PC-9 (cell line): ENCODE measurements around the gene DIP2C. TPM values are rescaled to one million over a fixed set of nuclear protein-coding genes. Genes with fewer than 3 reads are reported as not detected.
"Not testable (repeated sequence)": the region's sequence is repeated elsewhere in the genome, so short reads cannot be mapped to it uniquely, and the experiment has no call there.

Source experiments
- BruUV-seq: library from RNA; stranded (reverse); fragments of 400-500 nt; replicated peaks from 2 replicates; lab custom pipeline; 2021; lab: Mats Ljungman, UMichigan
- CTCF ChIA-PET: fragments of 300-600 bp; sonication (Branson Sonifier 250); formaldehyde crosslinking; loops from one replicate; lab custom pipeline; 2022; ENCODE audit warnings: antibody characterized with exemption; lab: Charles Lee
- POLR2A ChIA-PET: fragments of 300-600 bp; sonication (Branson Sonifier 250); formaldehyde crosslinking; loops from one replicate; lab custom pipeline; 2022; ENCODE audit warnings: antibody characterized with exemption; ENCODE audit not compliant: unreplicated experiment; lab: Charles Lee
- DNase-seq, 2 experiments: peaks; one replicate each; pipeline versions ENCODE4 v3.0.0 to v3.0.0-alpha.2; 2015 to 2022; ENCODE audit warnings: mixed read lengths in 1 of 2
- H2AFZ ChIP-seq: fragments of 200-600 bp; sonication (generic); 2 replicates; pipeline ENCODE4 v1.8.1; 2017; ENCODE audit warnings: antibody characterized with exemption
- H3F3A ChIP-seq: fragments of 200-600 bp; sonication (generic); 2 replicates; pipeline ENCODE4 v1.8.1; 2017; ENCODE audit warnings: antibody characterized with exemption, mild to moderate bottlenecking, low read depth; ENCODE audit not compliant: insufficient read depth
- H3K27ac ChIP-seq: fragments of 200-600 bp; sonication (generic); 2 replicates; pipeline ENCODE4 v1.6.1; 2016; ENCODE audit warnings: mixed run types
- H3K27me3 ChIP-seq: fragments of 200-600 bp; sonication (generic); 2 replicates; pipeline ENCODE4 v1.6.1; 2016; ENCODE audit warnings: low read depth, mixed run types; ENCODE audit not compliant: insufficient read depth
- H3K36me3 ChIP-seq: fragments of 200-600 bp; sonication (generic); 2 replicates; pipeline ENCODE4 v1.6.1; 2016; ENCODE audit warnings: low read depth, mixed run types
- H3K4me1 ChIP-seq: fragments of 200-600 bp; sonication (generic); replicated peaks from 2 replicates; pipeline ENCODE4 v1.6.1; 2016; ENCODE audit warnings: mixed run types; ENCODE audit not compliant: insufficient read depth
- H3K4me2 ChIP-seq: fragments of 200-600 bp; sonication (generic); 2 replicates; pipeline ENCODE4 v1.6.1; 2017; ENCODE audit warnings: mixed run types
- H3K4me3 ChIP-seq: fragments of 200-600 bp; sonication (generic); 2 replicates; pipeline ENCODE4 v1.6.1; 2016; ENCODE audit warnings: mixed run types
- H3K79me2 ChIP-seq: fragments of 200-600 bp; sonication (generic); 2 replicates; pipeline ENCODE4 v1.6.1; 2017; ENCODE audit warnings: low read depth, mixed run types
- H3K9me2 ChIP-seq: fragments of 200-600 bp; sonication (generic); 2 replicates; pipeline ENCODE4 v1.8.1; 2017; ENCODE audit warnings: mild to moderate bottlenecking; ENCODE audit not compliant: insufficient read depth
- H3K9me3 ChIP-seq: fragments of 200-600 bp; sonication (generic); 2 replicates; pipeline ENCODE4 v1.8.1; 2016; ENCODE audit warnings: low read depth; ENCODE audit not compliant: insufficient read depth
- H4K20me1 ChIP-seq: fragments of 200-600 bp; sonication (generic); 2 replicates; pipeline ENCODE4 v1.8.1; 2017; ENCODE audit not compliant: insufficient read depth
- EZH2 ChIP-seq: fragments of 200-600 bp; sonication (generic); IDR thresholded peaks from 2 replicates; pipeline ENCODE4 v1.8.0; 2017; ENCODE audit warnings: antibody characterized with exemption, low read depth
- intact Hi-C: fragments of 100-400 bp; cut with micrococcal nuclease; formaldehyde crosslinking; loops from one replicate; pipeline ENCODE4 v1.10.0; 2022; ENCODE audit not compliant: unreplicated experiment
- total RNA-seq: library from RNA; stranded (reverse); gene quantifications from 2 replicates; pipeline ENCODE4 v1.2.3, GENCODE V29; 2021
- TF ChIP-seq, protein P1 (sequence below): fragments of 200-600 bp; sonication (generic); conservative IDR thresholded peaks from 2 replicates; pipeline ENCODE4 v1.6.1; 2017; ENCODE audit warnings: mixed run types, antibody characterized with exemption, mild to moderate bottlenecking, moderate library complexity

The DIP2C gene
- total RNA-seq, 1 experiment from 2014 or later: 0.83 TPM

DNA sequence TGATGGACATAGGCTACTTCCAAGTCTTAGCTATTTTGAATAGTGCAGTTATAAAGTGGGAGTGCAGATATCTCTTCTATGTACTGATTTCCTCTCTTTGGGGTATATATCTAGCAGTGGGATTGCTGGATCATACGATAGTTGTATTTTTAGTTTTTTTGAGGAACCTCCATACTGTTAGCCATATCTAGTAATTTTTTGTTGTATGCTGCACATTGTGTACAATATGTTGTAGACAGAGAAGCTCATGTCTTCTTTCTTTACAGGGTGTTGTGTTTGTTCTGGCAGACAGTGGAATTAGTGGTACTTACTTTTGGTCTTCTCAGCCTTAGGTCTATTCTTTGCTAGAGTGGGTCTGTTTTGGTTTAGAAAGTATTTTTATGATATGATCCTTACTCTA lies 13.7 kb upstream of the DIP2C start:
- BruUV-seq: no TSS peak
- ChIA-PET CTCF (no interaction called here), POLR2A (no interaction called here)
- Histone ChIP-seq H3K4me1 (no peaks in the 10 kb centered on the region), H3K9me2 (no peaks in the 10 kb centered on the region), H3K36me3 (no peaks in the 10 kb centered on the region), H3K4me2 (no peak overlapping the region), H2AFZ (no peak overlapping the region), H3K27ac (no peak overlapping the region), H3F3A (no peaks in the 10 kb centered on the region), H3K9me3 (no peaks in the 10 kb centered on the region), H4K20me1 (no peaks in the 10 kb centered on the region), H3K27me3 (peaks cover 30% of the 10 kb centered on the region), H3K4me3 (no peak overlapping the region), H3K79me2 (no peaks in the 10 kb centered on the region)
- no peak for DNase-seq
- intact Hi-C loops: no loop called here
- TF ChIP-seq, protein P1, sequence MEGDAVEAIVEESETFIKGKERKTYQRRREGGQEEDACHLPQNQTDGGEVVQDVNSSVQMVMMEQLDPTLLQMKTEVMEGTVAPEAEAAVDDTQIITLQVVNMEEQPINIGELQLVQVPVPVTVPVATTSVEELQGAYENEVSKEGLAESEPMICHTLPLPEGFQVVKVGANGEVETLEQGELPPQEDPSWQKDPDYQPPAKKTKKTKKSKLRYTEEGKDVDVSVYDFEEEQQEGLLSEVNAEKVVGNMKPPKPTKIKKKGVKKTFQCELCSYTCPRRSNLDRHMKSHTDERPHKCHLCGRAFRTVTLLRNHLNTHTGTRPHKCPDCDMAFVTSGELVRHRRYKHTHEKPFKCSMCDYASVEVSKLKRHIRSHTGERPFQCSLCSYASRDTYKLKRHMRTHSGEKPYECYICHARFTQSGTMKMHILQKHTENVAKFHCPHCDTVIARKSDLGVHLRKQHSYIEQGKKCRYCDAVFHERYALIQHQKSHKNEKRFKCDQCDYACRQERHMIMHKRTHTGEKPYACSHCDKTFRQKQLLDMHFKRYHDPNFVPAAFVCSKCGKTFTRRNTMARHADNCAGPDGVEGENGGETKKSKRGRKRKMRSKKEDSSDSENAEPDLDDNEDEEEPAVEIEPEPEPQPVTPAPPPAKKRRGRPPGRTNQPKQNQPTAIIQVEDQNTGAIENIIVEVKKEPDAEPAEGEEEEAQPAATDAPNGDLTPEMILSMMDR: no peak
- no peak for TF ChIP-seq EZH2

GRCh38 chr10:700183-700582 lies 10.7 kb upstream of the DIP2C start:
- H2AFZ ChIP-seq, CTCF ChIA-PET, H3K4me3 ChIP-seq, H3K4me1 ChIP-seq, H3K27ac ChIP-seq, H3K9me2 ChIP-seq, BruUV-seq, H3K4me2 ChIP-seq, POLR2A ChIA-PET, H3F3A ChIP-seq, H3K79me2 ChIP-seq, H3K9me3 ChIP-seq, H4K20me1 ChIP-seq, intact Hi-C loops, DNase-seq, H3K36me3 ChIP-seq: not testable (repeated sequence)
- peaks cover 22% of the 10 kb centered on the region for H3K27me3 ChIP-seq

DNA sequence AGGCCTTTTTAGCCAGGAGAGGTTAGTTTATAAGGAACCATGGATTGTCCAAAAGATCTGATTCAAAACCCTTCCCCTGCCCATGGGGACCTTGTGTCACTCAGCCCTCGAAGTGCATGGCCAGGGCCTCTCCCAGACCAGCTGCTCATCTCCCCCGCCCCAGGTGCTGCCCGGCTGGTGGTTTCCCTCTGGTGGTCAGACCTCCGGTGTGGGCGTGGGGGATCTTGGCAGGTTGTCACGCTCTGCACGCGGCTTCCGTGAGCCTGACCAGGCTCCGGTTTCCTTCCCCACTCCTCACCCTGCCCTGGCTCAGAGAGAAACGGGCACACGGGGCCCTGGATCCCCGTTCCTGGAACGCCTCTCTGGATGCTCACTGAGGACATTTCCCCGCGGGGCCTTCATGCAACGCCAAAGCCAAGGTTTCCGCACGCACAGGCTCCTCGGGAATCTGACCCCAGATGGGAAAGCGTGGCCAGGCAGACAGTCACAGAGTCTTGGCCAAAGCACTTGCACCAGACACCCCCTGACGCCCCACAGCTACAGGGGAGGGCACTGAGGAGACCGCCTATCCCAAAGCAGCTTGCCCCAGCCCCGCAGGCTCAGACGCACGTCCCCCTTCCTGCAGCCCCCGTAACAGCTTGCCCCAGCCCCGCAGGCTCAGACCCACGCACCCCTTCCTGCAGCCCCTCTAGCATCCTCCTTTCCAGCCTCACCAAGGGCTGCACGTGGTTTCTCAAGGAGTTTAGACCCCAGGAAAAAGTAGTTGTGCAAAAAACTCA lies 7.8 kb upstream of the DIP2C start:
- intact Hi-C loops: no loop called here
- BruUV-seq: no TSS peak
- CTCF ChIA-PET: no interaction called here

DNA sequence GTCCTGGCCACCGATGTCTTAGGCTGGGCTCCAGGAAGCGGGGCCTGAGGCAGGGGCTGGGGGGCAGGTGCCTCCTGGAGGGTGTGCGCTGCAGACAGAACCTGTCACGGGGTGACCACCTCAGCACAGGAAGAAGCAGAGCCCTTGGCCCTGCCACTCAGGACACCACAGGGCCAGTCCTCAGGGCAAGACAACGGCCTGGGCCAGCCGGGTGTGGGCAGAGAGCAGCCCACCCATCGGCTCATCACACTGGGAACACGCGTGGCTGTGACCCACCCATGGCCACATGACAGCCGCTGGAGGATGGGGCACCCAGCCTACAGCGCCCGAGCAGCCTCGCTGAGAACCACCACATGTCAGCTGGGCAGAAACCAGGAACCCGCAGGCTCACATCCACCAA lies 5.9 kb upstream of the DIP2C start:
- H3K79me2 ChIP-seq: no peaks in the 10 kb centered on the region
- H3K27ac ChIP-seq: no peak overlapping the region
- H3K9me3 ChIP-seq: no peaks in the 10 kb centered on the region
- H3K4me2 ChIP-seq: no peak overlapping the region
- no peak for DNase-seq
- H2AFZ ChIP-seq: no peak overlapping the region
- H3K36me3 ChIP-seq: no peaks in the 10 kb centered on the region
- no peaks in the 10 kb centered on the region for H3F3A ChIP-seq
- no peaks in the 10 kb centered on the region for H4K20me1 ChIP-seq
- H3K4me3 ChIP-seq: no peak overlapping the region
- H3K27me3 ChIP-seq: peaks cover 9% of the 10 kb centered on the region
- intact Hi-C loops: no loop called here
- H3K4me1 ChIP-seq: no peaks in the 10 kb centered on the region
- TF ChIP-seq EZH2: no peak
- TF ChIP-seq, protein P1: no peak
- no peaks in the 10 kb centered on the region for H3K9me2 ChIP-seq
- no TSS peak for BruUV-seq
- ChIA-PET POLR2A (no interaction called here), CTCF (no interaction called here)

More for the DNA sequence above, 7.8 kb upstream of the DIP2C start:
- H3K4me1 ChIP-seq: no peaks in the 10 kb centered on the region
- H3F3A ChIP-seq: no peaks in the 10 kb centered on the region
- H3K4me3 ChIP-seq: no peak overlapping the region
- H4K20me1 ChIP-seq: no peaks in the 10 kb centered on the region
- DNase-seq: no peak
- TF ChIP-seq EZH2: no peak
- no peak overlapping the region for H2AFZ ChIP-seq
- no peaks in the 10 kb centered on the region for H3K79me2 ChIP-seq
- H3K9me3 ChIP-seq: no peaks in the 10 kb centered on the region
- H3K27me3 ChIP-seq: peaks cover 14% of the 10 kb centered on the region
- H3K9me2 ChIP-seq: no peaks in the 10 kb centered on the region
- POLR2A ChIA-PET: no interaction called here
- no peak overlapping the region for H3K4me2 ChIP-seq
- H3K36me3 ChIP-seq: no peaks in the 10 kb centered on the region
- no peak overlapping the region for H3K27ac ChIP-seq
